Gastroesophageal sphincter (tissue), 4 donors: ENCODE results near the gene TRPV3. TPM values are rescaled to one million over a fixed set of nuclear protein-coding genes. Genes with fewer than 3 reads are reported as not detected.

Source experiments
- ATAC-seq: fragments of 150-250 bp; one replicate; pipeline ENCODE4 v1.9.1; 2016; ENCODE audit warnings: mild to moderate bottlenecking, moderate library complexity
- H3K27ac ChIP-seq, 4 donors: fragments of 200-600 bp; sonication (generic) in 3 of 4; 1 replicate in 3 of 4; 2 replicates in 1 of 4; pipeline ENCODE4 v1.5.1; 2016 to 2019
- H3K27me3 ChIP-seq: fragments of 200-600 bp; sonication (generic); one replicate; pipeline ENCODE4 v1.5.1; 2019
- H3K36me3 ChIP-seq, 2 donors: fragments of 200-600 bp; sonication (generic); one replicate each; pipeline ENCODE4 v1.5.1; 2019; ENCODE audit warnings: control low read depth in 1 of 2
- H3K4me1 ChIP-seq, 3 donors: fragments of 200-600 bp; sonication (generic); 1 replicate in 2 of 3; 2 replicates in 1 of 3; pipeline ENCODE4 v1.5.1; 2016 to 2019; ENCODE audit warnings: control low read depth in 2 of 3
- H3K4me3 ChIP-seq, 2 donors: fragments of 200-600 bp; sonication (generic); one replicate each; pipeline ENCODE4 v1.5.1; 2019; ENCODE audit warnings: mild to moderate bottlenecking in 1 of 2, moderate library complexity in 1 of 2
- H3K9me3 ChIP-seq, 3 donors: fragments of 200-600 bp; sonication (generic); one replicate each; pipeline ENCODE4 v1.5.1; 2017 to 2019; ENCODE audit warnings: control low read depth in 2 of 3
- EP300 ChIP-seq: sonication (generic); formaldehyde crosslinking; IDR thresholded peaks from one replicate; pipeline ENCODE4 v1.6.1; 2017; ENCODE audit warnings: antibody characterized with exemption, mild to moderate bottlenecking
- POLR2A ChIP-seq, 2 donors: fragments of 450-650 bp; IDR thresholded peaks; one replicate each; pipeline ENCODE4 v1.6.1; 2017; ENCODE audit warnings: antibody characterized with exemption in 2 of 2, mild to moderate bottlenecking in 2 of 2, moderate library complexity in 1 of 2
- POLR2AphosphoS5 ChIP-seq: sonication (generic); formaldehyde crosslinking; IDR thresholded peaks from one replicate; pipeline ENCODE4 v1.6.1; 2017; ENCODE audit warnings: antibody characterized with exemption
- WGBS, 2 donors: methylation state at CpG; one replicate each; pipeline ENCODE4 v1.1.5; 2018; ENCODE audit warnings: low coverage in 1 of 2; 5-methylcytosine and 5-hydroxymethylcytosine counted together
- total RNA-seq, 4 donors: library from RNA; depleted of rRNA; stranded (reverse); fragments of >200 nt; gene quantifications; one replicate each; pipeline ENCODE4 v1.1.0, GENCODE V29; 2016
- TF ChIP-seq, protein P1 (sequence below), 4 experiments: fragments of 200-600 bp in 2 of 4; fragments of 450-650 bp in 2 of 4; sonication (generic) in 1 of 4; IDR thresholded peaks; one replicate each; pipeline ENCODE4 v1.5.1; 2017 to 2019; ENCODE audit warnings: antibody characterized with exemption in 4 of 4, mild to moderate bottlenecking in 2 of 4, moderate library complexity in 2 of 4

The TRPV3 gene
- total RNA-seq, 4 donors from 2014 or later, result 0.31 to 0.82 (median 0.70) TPM

DNA sequence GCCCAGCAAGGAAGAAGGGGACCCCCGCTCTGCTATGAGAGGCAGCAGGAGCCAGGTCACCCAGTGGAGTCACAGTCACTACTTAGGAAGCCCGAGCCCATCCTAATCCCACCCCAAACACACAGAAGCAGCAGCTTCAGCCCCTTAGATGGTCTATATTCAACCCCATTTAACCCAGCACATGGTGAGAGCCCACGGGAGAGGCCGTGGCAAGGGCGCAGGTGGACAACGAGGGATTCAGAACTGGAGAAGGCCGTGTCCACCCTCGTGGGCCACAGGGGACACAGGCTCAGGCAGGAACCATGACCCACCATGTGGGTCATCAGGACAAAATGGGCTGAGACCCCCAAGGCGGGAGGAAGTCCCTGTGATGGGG is 1.6 kb upstream of the TRPV3 start:
- Histone ChIP-seq H3K27ac (no peak overlapping the region), H3K36me3 (no peaks in the 10 kb centered on the region), H3K4me3 (no peak overlapping the region), H3K9me3 (no peaks in the 10 kb centered on the region), H3K4me1 (peaks cover 0 to 12% (median 0%) of the 10 kb centered on the region in 3 donors), H3K27me3 (peaks cover 46% of the 10 kb centered on the region)
- WGBS, 2 donors, result 100% methylated on average over 1 of the region's 9 CpGs; no CpG with 5 or more reads in 1 of the 2 donors
- ATAC-seq, result no peak
- TF ChIP-seq, protein P1, sequence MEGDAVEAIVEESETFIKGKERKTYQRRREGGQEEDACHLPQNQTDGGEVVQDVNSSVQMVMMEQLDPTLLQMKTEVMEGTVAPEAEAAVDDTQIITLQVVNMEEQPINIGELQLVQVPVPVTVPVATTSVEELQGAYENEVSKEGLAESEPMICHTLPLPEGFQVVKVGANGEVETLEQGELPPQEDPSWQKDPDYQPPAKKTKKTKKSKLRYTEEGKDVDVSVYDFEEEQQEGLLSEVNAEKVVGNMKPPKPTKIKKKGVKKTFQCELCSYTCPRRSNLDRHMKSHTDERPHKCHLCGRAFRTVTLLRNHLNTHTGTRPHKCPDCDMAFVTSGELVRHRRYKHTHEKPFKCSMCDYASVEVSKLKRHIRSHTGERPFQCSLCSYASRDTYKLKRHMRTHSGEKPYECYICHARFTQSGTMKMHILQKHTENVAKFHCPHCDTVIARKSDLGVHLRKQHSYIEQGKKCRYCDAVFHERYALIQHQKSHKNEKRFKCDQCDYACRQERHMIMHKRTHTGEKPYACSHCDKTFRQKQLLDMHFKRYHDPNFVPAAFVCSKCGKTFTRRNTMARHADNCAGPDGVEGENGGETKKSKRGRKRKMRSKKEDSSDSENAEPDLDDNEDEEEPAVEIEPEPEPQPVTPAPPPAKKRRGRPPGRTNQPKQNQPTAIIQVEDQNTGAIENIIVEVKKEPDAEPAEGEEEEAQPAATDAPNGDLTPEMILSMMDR (IDR thresholded peaks at IDR 0.05), result no peak
- no peak for TF ChIP-seq EP300
- TF ChIP-seq POLR2A (IDR thresholded peaks at IDR 0.05), result no peak
- TF ChIP-seq POLR2AphosphoS5, result no peak

- no peak for TF ChIP-seq POLR2AphosphoS5
- TF ChIP-seq, protein P1 (IDR thresholded peaks at IDR 0.05), result no peak
- TF ChIP-seq POLR2A (IDR thresholded peaks at IDR 0.05), result no peak
- TF ChIP-seq EP300, result no peak
- Histone ChIP-seq H3K4me1 (peaks cover 0 to 12% (median 0%) of the 10 kb centered on the region in 3 donors), H3K9me3 (no peaks in the 10 kb centered on the region), H3K27ac (peak overlapping the region in 2 of 4 donors; percentile 31 to 47), H3K27me3 (peaks cover 52% of the 10 kb centered on the region), H3K4me3 (no peak overlapping the region), H3K36me3 (no peaks in the 10 kb centered on the region)
- peak; percentile 44 for ATAC-seq
- WGBS, 2 donors, result 11 to 40% methylated on average over 1 to 11 of the region's 25 CpGs
These were observed 1.1 kb upstream of the TRPV3 start for GRCh38 chr17:3558603-3559269.

GRCh38 chr17:3556916-3557767 is 470 bp downstream of the TRPV3 start:
- Histone ChIP-seq H3K27me3 (peaks cover 57% of the 10 kb centered on the region), H3K9me3 (no peaks in the 10 kb centered on the region), H3K36me3 (no peaks in the 10 kb centered on the region), H3K4me3 (peak overlapping the region in 1 of 2 donors; percentile 8), H3K27ac (no peak overlapping the region), H3K4me1 (peaks cover 0 to 7% (median 0%) of the 10 kb centered on the region in 3 donors)
- TF ChIP-seq POLR2A (IDR thresholded peaks at IDR 0.05) (no peak), POLR2AphosphoS5 (no peak), EP300 (no peak)
- TF ChIP-seq, protein P1 (IDR thresholded peaks at IDR 0.05), result no peak
- no peak for ATAC-seq
- WGBS, 2 donors, result 60 to 70% methylated on average over 2 to 7 of the region's 15 CpGs

GRCh38 chr17:3556239-3556915 is 1.2 kb downstream of the TRPV3 start:
- H3K9me3 ChIP-seq, result no peaks in the 10 kb centered on the region
- H3K4me3 ChIP-seq, result no peak overlapping the region
- H3K27ac ChIP-seq, result no peak overlapping the region
- no peak for ATAC-seq
- 89 to 96% methylated on average over 6 to 11 of the region's 19 CpGs for WGBS, 2 donors
- H3K27me3 ChIP-seq, result peaks cover 57% of the 10 kb centered on the region
- H3K36me3 ChIP-seq, result no peaks in the 10 kb centered on the region
- TF ChIP-seq, protein P1 (IDR thresholded peaks at IDR 0.05), result no peak
- TF ChIP-seq POLR2AphosphoS5, result no peak
- no peak for TF ChIP-seq EP300
- TF ChIP-seq POLR2A (IDR thresholded peaks at IDR 0.05), result no peak
- peaks cover 0 to 7% (median 0%) of the 10 kb centered on the region in 3 donors for H3K4me1 ChIP-seq
